Keratinocyte (primary cell): ENCODE results near the gene FAM3C. TPM values are rescaled to one million over a fixed set of nuclear protein-coding genes. Genes with fewer than 3 reads are reported as not detected.

Experiments
- DNase-seq: peaks from one replicate; pipeline ENCODE4 v3.0.0-alpha.2; 2011; ENCODE audit warnings: low read depth, missing footprints, low spot score
- FAIRE-seq: peaks from 2 replicates; lab custom pipeline; 2011; peaks lifted over from hg19 to GRCh38; lab: Jason Lieb, UNC
- H2AFZ ChIP-seq: 2 replicates; pipeline ENCODE4 v1.6.0; 2012; ENCODE audit warnings: low read length, control low read depth, inconsistent platforms; ENCODE audit not compliant: control insufficient read depth
- H3K27ac ChIP-seq: 2 replicates; pipeline ENCODE4 v1.5.1; 2011; ENCODE audit warnings: low read length; ENCODE audit not compliant: control insufficient read depth, insufficient read depth
- H3K27me3 ChIP-seq: 3 replicates; pipeline ENCODE4 v1.6.0; 2011; ENCODE audit warnings: low read length; ENCODE audit not compliant: control insufficient read depth, insufficient read depth; ENCODE audit errors: extremely low read depth
- H3K36me3 ChIP-seq, 2 experiments: 2 replicates in 1 of 2; 3 replicates in 1 of 2; pipeline ENCODE4 v1.5.1; 2011; ENCODE audit warnings: low read length in 2 of 2, mild to moderate bottlenecking in 1 of 2; ENCODE audit not compliant: control insufficient read depth in 2 of 2, insufficient read depth in 2 of 2; ENCODE audit errors: extremely low read depth in 1 of 2
- H3K4me1 ChIP-seq: 3 replicates; pipeline ENCODE4 v1.5.1; 2011; ENCODE audit warnings: low read length; ENCODE audit not compliant: control insufficient read depth, insufficient read depth; ENCODE audit errors: extremely low read depth
- H3K4me2 ChIP-seq: 3 replicates; pipeline ENCODE4 v1.6.0; 2011; ENCODE audit warnings: low read depth, low read length; ENCODE audit not compliant: control insufficient read depth, insufficient read depth; ENCODE audit errors: extremely low read depth
- H3K4me3 ChIP-seq, 3 experiments: fragments of 200-600 bp in 1 of 3; sonication (generic) in 1 of 3; 2 replicates in 2 of 3; 3 replicates in 1 of 3; pipeline ENCODE4 v1.5.1; 2011 to 2016; ENCODE audit warnings: low read length in 3 of 3, mild to moderate bottlenecking in 3 of 3, control low read depth in 2 of 3, inconsistent platforms in 1 of 3, low read depth in 1 of 3, mixed read lengths in 1 of 3, mixed run types in 1 of 3, moderate library complexity in 1 of 3; ENCODE audit not compliant: control insufficient read depth in 2 of 3, insufficient read depth in 2 of 3; ENCODE audit errors: extremely low read depth in 1 of 3
- H3K79me2 ChIP-seq: 2 replicates; pipeline ENCODE4 v1.6.0; 2012; ENCODE audit warnings: low read length; ENCODE audit not compliant: control insufficient read depth, insufficient read depth
- H3K9ac ChIP-seq: 3 replicates; pipeline ENCODE4 v1.6.0; 2011; ENCODE audit warnings: low read length; ENCODE audit not compliant: control insufficient read depth, insufficient read depth; ENCODE audit errors: extremely low read depth
- H3K9me1 ChIP-seq: 3 replicates; pipeline ENCODE4 v1.6.0; 2011; ENCODE audit warnings: low read length; ENCODE audit not compliant: control insufficient read depth, insufficient read depth; ENCODE audit errors: extremely low read depth
- H3K9me3 ChIP-seq: 2 replicates; pipeline ENCODE4 v1.5.1; 2012; ENCODE audit warnings: low read depth, low read length; ENCODE audit not compliant: control insufficient read depth
- H4K20me1 ChIP-seq: 3 replicates; pipeline ENCODE4 v1.6.0; 2011; ENCODE audit warnings: low read length; ENCODE audit not compliant: control insufficient read depth, insufficient read depth; ENCODE audit errors: extremely low read depth
- EZH2 ChIP-seq: IDR thresholded peaks from one replicate; pipeline ENCODE4 v1.6.1; 2012; ENCODE audit warnings: inconsistent platforms, mild to moderate bottlenecking, low read length, moderate library complexity
- dilution Hi-C: fragments of 300-500 bp; cut with MboI; formaldehyde crosslinking; loops from one replicate; pipeline ENCODE4 v1.7.0; 2020; ENCODE audit warnings: low sequenced_read_pairs; ENCODE audit not compliant: extremely low pct_ligation_motif_present
- polyA plus RNA-seq, 5 experiments: library from polyadenylated mRNA; depleted of rRNA in 3 of 5; stranded (reverse) in 3 of 5; stranded (forward) in 1 of 5; unstranded in 1 of 5; fragments of >200 nt; gene quantifications; 1 replicate in 1 of 5; 2 replicates in 3 of 5; 3 replicates in 1 of 5; pipeline versions ENCODE4 v1.2.1 to v1.2.3, GENCODE V29; 2011 to 2012; ENCODE audit warnings: missing spikeins in 2 of 5, low read depth in 1 of 5, low replicate concordance in 1 of 5
- TF ChIP-seq, protein P1 (sequence below), 3 experiments: IDR thresholded peaks in 1 of 3; conservative IDR thresholded peaks in 1 of 3; optimal IDR thresholded peaks in 1 of 3; 2 replicates in 2 of 3; 3 replicates in 1 of 3; pipeline versions ENCODE3 to v1.5.1; 2011; ENCODE audit warnings: low read length in 3 of 3, mild to moderate bottlenecking in 3 of 3, moderate library complexity in 2 of 3, control low read depth in 1 of 3, inconsistent platforms in 1 of 3; ENCODE audit not compliant: insufficient read depth in 2 of 3; ENCODE audit errors: extremely low read depth in 1 of 3

The FAM3C gene
- polyA plus RNA-seq, 1 donor (not counting 4 experiments of a cell fraction or from before 2014, with no cell fraction given), result 93.5 TPM

DNA sequence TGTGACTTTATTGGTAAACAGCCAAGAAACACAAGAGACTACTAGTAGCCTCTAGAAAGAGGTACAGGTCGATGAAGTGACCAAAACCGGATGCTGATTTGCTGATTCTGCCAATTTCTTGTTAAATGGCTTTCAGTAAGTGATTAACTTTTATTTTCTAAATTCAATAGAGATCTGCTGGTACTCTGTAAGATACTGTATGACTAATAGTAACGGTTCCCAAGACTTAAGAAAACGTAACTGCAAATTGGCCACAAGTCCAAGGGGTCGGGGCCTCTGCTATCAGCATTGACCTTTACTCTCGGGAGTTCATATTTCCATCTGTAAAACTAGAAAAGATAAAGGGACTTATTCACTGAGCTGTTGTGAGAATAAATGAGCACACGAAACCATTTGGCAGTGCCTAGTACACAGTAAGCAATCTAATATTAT is 1.4 kb downstream of the FAM3C start:
- dilution Hi-C loops, result loop anchor here (25.0 kb wide), 1 partner anchor 168 kb away; no protein-coding TSS in a partner anchor
- no peaks in the 10 kb centered on the region for H3K9me3 ChIP-seq
- H3K27ac ChIP-seq, result no peak overlapping the region
- H3K9ac ChIP-seq, result no peak overlapping the region
- H3K4me3 ChIP-seq, result peak overlapping the region; percentile 1 to 83 (median 51)
- H3K36me3 ChIP-seq, result peaks cover 2 to 10% of the 10 kb centered on the region in 2 experiments
- no peaks in the 10 kb centered on the region for H3K9me1 ChIP-seq
- TF ChIP-seq EZH2, result no peak
- TF ChIP-seq, protein P1, sequence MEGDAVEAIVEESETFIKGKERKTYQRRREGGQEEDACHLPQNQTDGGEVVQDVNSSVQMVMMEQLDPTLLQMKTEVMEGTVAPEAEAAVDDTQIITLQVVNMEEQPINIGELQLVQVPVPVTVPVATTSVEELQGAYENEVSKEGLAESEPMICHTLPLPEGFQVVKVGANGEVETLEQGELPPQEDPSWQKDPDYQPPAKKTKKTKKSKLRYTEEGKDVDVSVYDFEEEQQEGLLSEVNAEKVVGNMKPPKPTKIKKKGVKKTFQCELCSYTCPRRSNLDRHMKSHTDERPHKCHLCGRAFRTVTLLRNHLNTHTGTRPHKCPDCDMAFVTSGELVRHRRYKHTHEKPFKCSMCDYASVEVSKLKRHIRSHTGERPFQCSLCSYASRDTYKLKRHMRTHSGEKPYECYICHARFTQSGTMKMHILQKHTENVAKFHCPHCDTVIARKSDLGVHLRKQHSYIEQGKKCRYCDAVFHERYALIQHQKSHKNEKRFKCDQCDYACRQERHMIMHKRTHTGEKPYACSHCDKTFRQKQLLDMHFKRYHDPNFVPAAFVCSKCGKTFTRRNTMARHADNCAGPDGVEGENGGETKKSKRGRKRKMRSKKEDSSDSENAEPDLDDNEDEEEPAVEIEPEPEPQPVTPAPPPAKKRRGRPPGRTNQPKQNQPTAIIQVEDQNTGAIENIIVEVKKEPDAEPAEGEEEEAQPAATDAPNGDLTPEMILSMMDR (optimal IDR thresholded peaks at IDR 0.05 in 1 of 3, IDR thresholded peaks at IDR 0.05 in 1 of 3, conservative IDR thresholded peaks at IDR 0.05 in 1 of 3; ENCODE audit: extremely low read depth in 1 of 3, insufficient read depth in 2 of 3, low read length in 3 of 3), result no peak
- peaks cover 7% of the 10 kb centered on the region for H3K4me1 ChIP-seq
- H3K4me2 ChIP-seq, result peak overlapping the region; percentile 25
- no peaks in the 10 kb centered on the region for H3K27me3 ChIP-seq
- DNase-seq (no peak), FAIRE-seq (no peak)
- H4K20me1 ChIP-seq, result no peaks in the 10 kb centered on the region
- H3K79me2 ChIP-seq, result peaks cover 59% of the 10 kb centered on the region
- no peak overlapping the region for H2AFZ ChIP-seq

DNA sequence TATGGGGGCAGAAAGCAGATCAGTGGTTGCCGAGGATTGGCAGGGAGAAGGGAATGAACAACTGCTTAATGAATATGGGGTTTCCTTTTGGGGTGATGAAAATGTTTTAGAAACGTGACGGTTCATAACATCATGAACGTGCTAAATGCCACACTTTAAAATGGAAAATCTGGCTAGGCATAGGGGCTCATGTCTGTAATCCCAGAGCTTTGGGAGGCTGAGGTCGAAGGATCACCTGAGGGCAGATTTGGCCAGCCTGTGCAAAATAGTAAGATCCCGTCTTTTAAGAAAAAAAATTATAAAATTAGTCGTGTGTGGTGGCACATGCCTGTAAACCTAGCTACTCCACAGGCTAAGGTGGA is 3.1 kb downstream of the FAM3C start:
- Histone ChIP-seq H3K9me3 (no peaks in the 10 kb centered on the region), H4K20me1 (no peaks in the 10 kb centered on the region), H3K9me1 (no peaks in the 10 kb centered on the region), H2AFZ (no peak overlapping the region), H3K27me3 (no peaks in the 10 kb centered on the region), H3K36me3 (peaks cover 2 to 10% of the 10 kb centered on the region in 2 experiments), H3K4me3 (no peak overlapping the region), H3K9ac (no peak overlapping the region), H3K4me2 (no peak overlapping the region), H3K4me1 (peaks cover 7% of the 10 kb centered on the region), H3K79me2 (peaks cover 77% of the 10 kb centered on the region), H3K27ac (no peak overlapping the region)
- TF ChIP-seq EZH2, result no peak
- TF ChIP-seq, protein P1 (optimal IDR thresholded peaks at IDR 0.05 in 1 of 3, IDR thresholded peaks at IDR 0.05 in 1 of 3, conservative IDR thresholded peaks at IDR 0.05 in 1 of 3; ENCODE audit: extremely low read depth in 1 of 3, insufficient read depth in 2 of 3, low read length in 3 of 3), result no peak
- no peak for FAIRE-seq
- dilution Hi-C loops, result loop anchor here (25.0 kb wide), 1 partner anchor 169 kb away; no protein-coding TSS in a partner anchor
- DNase-seq, result no peak
